ENCODE measurements around the gene STAT1.
A peak's percentile ranks its signal among the peaks of the same experiment; 100 is the strongest.

The STAT1 gene

DNA sequence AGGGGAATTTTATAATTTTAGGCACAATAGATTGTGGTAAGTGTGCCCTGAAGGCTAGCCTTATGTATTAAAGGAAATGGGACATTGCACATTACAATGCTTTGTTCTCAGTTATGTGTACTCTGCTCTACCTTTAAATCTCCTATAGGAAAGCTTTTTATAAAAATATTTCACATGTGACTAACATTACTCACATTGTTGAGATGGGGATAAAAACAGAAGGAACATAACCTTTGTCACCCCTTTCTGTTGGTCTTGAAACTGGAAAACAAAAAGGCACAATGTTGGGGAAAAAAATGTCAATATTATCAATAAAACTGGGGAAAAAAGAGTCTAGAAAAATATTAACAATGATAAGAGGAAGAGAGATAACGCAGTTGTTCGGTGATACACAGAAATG is 17.3 kb upstream of the STAT1 start:
- DNase-seq (ENCODE audit: low read depth), result no peak

DNA sequence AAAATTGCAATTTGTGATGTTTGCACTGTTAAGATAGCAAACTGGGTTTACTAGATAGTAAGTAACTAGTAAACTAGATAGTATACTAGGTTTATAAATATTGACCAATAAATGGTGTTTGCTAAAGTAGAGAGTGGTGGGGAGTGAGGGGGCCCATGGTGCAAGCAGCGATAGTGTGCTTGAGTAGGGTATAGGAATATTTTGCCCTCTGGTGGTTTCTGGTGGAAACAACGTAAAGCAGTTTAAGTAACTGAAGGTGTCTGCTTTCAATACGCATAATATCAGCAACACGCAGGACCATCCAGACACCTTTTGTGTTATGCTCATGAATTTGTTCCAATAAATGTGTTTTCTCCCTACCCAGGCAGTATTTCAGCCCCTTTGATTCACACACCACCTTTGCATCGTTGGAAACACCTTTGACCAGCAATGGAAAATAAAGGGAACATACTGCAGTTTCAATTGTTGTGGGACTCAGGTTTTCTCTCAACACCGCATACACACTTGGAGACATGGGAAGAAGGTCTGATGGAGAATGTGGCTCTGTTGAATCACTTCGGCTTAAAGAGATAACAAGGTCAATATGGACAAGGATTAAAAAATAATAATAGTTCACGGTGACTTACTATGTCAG is 16.7 kb upstream of the STAT1 start:
- no peak for DNase-seq (ENCODE audit: low read depth)

GRCh38 chr2:191029280-191029950 is 15.4 kb upstream of the STAT1 start:
- DNase-seq (ENCODE audit: low read depth), result no peak

GRCh38 chr2:191026377-191026776 is 12.4 kb upstream of the STAT1 start:
- DNase-seq (ENCODE audit: low read depth), result no peak

- no peak for DNase-seq (ENCODE audit: low read depth)
These were observed 11.2 kb upstream of the STAT1 start for GRCh38 chr2:191025135-191025534.

DNA sequence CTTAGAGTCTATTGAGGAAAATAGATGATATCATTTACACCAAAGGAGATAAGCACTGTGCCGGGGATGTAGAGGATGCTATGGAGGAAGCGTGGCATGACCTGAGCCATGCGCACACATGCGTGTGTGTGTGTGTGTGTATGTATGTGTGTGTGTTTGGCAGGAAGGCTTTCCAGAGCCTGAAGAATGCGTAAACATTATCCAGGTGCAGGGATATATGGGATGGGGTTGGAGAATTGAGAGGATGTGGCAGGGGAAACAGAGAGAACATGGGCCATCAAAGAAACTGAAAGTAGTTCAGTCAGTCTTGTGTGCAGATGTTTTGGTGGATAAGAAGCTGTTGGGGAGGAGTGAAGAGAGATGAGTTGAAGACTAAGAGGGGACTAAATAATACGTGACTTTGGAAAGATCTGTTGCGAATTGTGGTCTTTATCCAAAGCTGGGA is 9.3 kb upstream of the STAT1 start:
- DNase-seq (ENCODE audit: low read depth), result no peak

- no peak for DNase-seq (ENCODE audit: low read depth)
These were observed 6.9 kb upstream of the STAT1 start for GRCh38 chr2:191020742-191021381.

GRCh38 chr2:191020221-191020741 is 6.3 kb upstream of the STAT1 start:
- DNase-seq (ENCODE audit: low read depth), result peak; percentile 93

GRCh38 chr2:191019376-191019775 is 5.4 kb upstream of the STAT1 start:
- no peak for DNase-seq (ENCODE audit: low read depth)

DNA sequence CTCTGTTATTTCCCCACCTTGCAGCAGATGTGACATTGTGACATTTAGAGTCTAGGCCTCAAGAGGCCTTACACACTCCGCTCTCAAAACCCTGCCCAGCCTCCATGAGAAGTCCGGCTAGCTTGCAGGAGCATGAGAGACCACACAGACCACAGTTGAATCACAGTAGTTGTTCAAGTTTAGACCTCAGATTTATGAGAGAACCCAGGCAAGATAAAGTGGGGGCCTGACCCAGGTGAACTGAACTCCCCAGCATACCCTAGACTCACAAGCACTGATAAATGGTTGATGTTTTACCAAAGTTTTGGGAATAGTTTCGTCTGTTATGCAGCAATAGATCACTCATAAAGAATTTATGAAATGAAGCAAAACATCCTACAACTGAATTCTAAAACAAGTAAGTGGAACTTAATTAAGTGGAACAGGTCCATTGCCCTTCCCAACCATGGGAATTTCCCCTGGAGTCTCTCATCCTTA is 4.7 kb upstream of the STAT1 start:
- no peak for DNase-seq (ENCODE audit: low read depth)

DNA sequence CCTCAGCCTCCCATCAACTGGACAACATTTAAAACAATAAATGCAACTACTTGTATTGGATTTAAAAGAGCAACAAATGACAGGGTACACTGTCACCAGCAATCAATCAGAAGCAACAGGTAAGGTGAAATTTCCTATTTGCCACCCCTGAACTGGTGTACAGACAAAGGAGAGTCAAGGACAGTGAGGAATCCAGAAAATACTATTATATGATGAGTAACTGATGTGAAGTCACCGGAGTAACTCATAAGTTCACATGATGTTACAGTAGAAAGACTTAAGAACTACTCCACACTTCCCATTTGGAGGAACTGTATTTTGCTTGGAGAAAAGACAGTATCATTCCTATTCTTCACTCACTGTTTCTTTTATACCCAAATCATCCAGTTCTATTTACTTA is 4.1 kb upstream of the STAT1 start:
- DNase-seq (ENCODE audit: low read depth), result no peak

DNA sequence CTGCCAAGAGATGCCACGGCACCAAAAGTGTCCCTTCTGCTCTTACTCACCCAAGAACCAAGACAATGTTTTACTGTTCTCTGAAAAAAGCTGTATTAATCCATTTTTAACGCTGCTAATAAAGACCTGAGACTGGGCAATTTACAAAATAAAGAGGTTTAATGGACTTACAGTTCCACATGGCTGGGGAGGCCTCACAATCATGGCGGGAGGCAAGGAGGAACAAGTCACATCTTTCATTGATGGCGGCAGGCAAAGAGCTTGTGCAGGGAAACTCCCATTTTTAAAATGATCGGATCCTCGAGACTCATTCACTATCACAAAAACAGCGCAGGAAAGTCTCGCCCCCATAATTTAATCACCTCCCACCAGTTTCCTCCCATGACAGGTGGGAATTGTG is 1.9 kb upstream of the STAT1 start:
- no peak for DNase-seq (ENCODE audit: low read depth)

DNA sequence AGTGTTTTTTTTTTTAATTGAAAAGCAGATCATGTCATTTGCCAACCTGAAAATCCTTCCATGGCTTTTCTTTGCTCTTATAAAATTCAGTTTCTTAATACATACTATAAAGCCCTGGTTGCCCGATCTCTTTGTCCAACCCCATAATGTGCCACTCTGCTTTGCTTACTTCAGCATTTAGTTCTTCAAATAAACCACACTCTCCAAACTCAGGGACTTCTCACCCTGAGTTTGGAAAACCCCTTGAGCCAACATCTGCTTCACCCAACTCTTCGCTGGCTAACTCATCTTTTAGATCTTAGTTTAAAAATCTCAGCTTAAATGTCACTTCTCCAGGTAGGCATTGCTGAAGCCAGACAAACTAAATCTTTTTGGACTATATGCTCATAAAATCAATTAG is 1.3 kb upstream of the STAT1 start:
- DNase-seq (ENCODE audit: low read depth), result no peak

DNA sequence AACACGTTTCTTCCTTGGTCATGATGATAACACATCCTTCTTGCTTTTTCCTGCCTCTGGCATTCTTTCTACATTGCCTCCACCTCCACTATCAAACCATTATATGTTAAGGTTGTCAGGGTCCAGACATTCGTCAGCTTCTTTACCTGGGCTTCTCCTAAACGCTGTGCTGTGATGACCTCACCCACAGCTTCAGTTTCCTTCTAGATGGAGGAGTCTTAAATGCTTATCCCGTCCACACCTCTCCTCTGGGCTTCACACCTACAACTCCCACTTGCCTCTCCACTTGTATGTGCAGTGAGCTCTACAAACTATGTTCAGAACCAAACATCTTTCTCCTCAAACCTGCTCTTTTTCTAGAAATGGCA is 666 bp upstream of the STAT1 start:
- no peak for DNase-seq (ENCODE audit: low read depth)

DNA sequence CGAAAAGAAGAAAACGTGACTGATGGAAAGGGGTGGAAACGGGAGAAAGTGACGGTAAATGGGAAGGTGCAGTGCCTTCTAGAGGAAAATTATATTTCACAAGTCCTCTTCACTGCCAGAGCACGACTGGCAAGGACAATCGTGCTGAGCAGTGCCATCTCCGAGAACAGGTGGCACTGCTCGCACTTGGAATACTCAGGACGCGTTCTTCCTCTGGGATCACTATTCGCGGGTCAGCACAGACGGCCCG is 364 bp downstream of the STAT1 start:
- DNase-seq (ENCODE audit: low read depth), result no peak

DNA sequence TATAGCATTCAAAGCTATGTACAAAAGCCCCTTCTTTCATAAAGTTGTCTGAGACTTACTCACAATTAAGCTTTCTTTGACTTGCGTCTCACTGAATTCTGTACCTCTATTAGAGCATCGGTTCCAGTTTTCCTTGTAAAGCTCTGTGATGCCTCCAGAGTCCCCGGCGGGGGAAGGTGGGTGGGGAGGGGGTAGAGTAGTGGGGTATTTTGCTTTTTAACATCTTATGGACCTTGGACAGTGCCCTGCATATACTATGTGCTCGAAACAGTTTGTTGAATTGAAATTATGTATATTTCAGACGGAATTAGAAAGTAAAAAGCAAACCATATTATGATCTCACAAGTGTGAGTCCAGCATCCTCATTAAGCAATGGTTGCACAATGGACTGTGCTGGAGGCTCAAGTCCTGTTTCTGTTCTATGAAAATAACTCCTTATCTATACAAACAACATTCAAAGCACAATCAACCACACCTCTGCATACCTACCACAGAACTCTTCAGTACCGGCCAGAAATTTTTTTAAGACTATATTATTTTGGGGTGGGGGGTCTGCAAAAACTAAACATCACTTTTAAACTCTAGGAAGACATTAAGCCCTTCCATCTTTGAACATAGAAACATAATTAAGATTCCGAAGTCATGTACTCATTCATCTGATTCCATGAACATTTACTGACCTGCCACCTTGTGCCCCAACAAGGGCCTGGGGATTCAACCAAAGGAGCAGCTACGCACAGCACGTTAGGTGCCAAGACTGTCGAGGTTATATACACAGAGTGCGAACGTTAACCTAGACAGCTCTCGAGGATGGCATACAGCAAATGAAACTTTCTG is 908 bp downstream of the STAT1 start:
- DNase-seq (ENCODE audit: low read depth), result no peak

DNA sequence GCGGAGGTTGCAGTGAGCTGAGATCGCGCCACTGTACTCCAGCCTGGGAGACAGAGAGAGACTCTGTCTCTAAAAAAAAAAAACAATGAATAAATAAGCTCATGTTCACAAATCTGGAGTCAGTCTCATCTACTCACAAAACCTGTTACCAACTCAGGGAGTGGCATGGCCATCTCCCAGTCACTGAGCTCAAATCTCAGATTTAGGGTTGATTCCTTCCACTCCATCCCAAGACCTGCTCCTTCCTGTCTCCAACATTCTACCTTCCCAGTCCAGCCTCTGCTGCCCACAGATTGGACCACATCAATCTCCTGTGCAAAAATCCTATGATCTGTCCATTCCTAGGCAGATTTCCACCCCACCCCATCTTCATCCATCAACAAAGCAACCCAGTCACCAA is 1.6 kb downstream of the STAT1 start:
- no peak for DNase-seq (ENCODE audit: low read depth)

DNA sequence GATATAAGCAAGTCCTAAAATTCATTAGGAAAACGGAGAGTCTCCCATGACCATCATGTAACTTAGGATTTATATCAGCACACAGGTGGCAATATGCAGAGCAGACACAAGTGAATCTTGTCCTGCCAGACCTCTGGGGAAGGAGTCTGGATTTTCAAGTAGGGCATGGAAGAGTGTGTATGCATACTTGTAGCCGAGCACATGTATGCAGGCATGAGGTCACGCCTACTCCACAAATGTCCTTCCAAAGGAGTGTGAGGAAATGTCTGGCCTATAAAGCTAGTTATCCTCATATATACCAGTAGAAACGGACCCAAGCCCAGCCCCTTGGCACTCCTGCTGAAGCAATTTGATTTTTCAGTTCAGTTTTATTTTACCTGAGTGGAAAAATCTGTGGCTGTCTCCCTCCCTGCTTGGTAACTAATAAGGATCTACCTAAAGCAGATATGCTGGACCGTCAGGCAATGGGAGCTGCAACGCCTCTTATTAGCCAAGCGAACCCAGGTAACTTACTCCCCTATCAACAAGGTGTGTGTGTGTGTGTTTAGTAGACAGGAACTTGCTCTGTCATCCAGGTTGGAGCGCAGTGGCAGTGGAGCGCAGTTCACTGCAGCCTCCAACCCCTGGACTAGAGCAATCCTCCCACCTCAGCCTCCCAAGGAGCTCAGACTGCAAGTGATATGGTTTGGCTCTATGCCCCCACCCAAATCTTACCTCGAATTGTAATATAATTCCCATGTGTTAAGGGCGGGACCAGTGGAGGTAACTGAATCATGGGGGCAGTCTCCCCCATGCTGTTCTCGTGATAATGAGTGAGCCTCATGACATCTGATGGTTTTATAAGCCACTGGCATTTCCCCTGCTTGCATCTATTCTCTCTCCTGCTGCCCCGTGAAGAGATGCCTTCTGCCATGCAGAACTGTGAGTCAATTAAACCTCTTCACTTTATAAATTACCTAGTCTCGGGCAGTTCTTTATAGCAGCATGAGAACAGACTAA is 2.8 kb downstream of the STAT1 start:
- DNase-seq (ENCODE audit: low read depth), result no peak

- no peak for DNase-seq (ENCODE audit: low read depth)
These were observed 4.2 kb downstream of the STAT1 start for GRCh38 chr2:191009541-191010374.

GRCh38 chr2:191008286-191008685 is 5.7 kb downstream of the STAT1 start:
- no peak for DNase-seq (ENCODE audit: low read depth)

All from activated T-helper 1 cell treated with Interleukin-2 at 50 U/mL for 16 hours (primary cell).